HEK293 (cell line): ENCODE measurements around the gene GPSM1.

Source experiments
- CTCF ChIA-PET: fragments of 350-600 bp; formaldehyde crosslinking; extraction: SDS; loops from one replicate; lab custom pipeline; 2021; ENCODE audit warnings: antibody characterized with exemption; lab: Yijun Ruan, JAX
- POLR2A ChIA-PET: fragments of 300-600 bp; formaldehyde crosslinking; extraction: SDS; loops from one replicate; lab custom pipeline; 2020; ENCODE audit warnings: antibody characterized with exemption, inconsistent platforms; lab: Yijun Ruan, JAX
- H3K27ac ChIP-seq: fragments of 200-500 bp; sonication (Bioruptor generic); 2 replicates; pipeline ENCODE4 v1.5.1; 2014; ENCODE audit warnings: low read depth, low read length, control low read depth, inconsistent platforms; ENCODE audit errors: extremely low read depth
- H3K36me3 ChIP-seq, 2 experiments: fragments of 200-500 bp in 1 of 2; sonication (Bioruptor generic) in 1 of 2; 1 replicate in 1 of 2; 2 replicates in 1 of 2; pipeline ENCODE4 v1.5.1; 2014 to 2017; ENCODE audit warnings: inconsistent platforms in 2 of 2, low read length in 2 of 2; ENCODE audit not compliant: control insufficient read depth in 2 of 2, insufficient read depth in 1 of 2
- H3K4me1 ChIP-seq: fragments of 200-500 bp; sonication (Bioruptor generic); 2 replicates; pipeline ENCODE4 v1.5.1; 2014; ENCODE audit warnings: mild to moderate bottlenecking, low read length, inconsistent platforms; ENCODE audit not compliant: control insufficient read depth, insufficient read depth
- H3K4me3 ChIP-seq: 2 replicates; pipeline ENCODE4 v1.5.1; 2011; ENCODE audit warnings: low read depth, mild to moderate bottlenecking, control low read depth, low read length, moderate library complexity
- H3K9me3 ChIP-seq: fragments of 200-500 bp; sonication (Bioruptor generic); 2 replicates; pipeline ENCODE4 v1.5.1; 2014; ENCODE audit warnings: low read depth, low read length, inconsistent platforms; ENCODE audit not compliant: control insufficient read depth, insufficient read depth
- BCL11B ChIP-seq: fragments of 450-650 bp; formaldehyde crosslinking; IDR thresholded peaks from 2 replicates; pipeline ENCODE4 v1.5.1; 2016; ENCODE audit warnings: low read depth, missing biosample characterization, missing genetic modification characterization
- GLIS1 ChIP-seq: fragments of 450-650 bp; formaldehyde crosslinking; IDR thresholded peaks from 2 replicates; pipeline ENCODE4 v1.5.1; 2016; ENCODE audit warnings: missing biosample characterization, missing genetic modification characterization
- HOXA7 ChIP-seq: sonication (generic); formaldehyde crosslinking; IDR thresholded peaks from 2 replicates; pipeline ENCODE4 v1.8.1; 2022; ENCODE audit warnings: missing genetic modification reagents, borderline replicate concordance
- PRDM2 ChIP-seq: fragments of 450-650 bp; formaldehyde crosslinking; IDR thresholded peaks from 2 replicates; pipeline ENCODE4 v1.5.1; 2016; ENCODE audit warnings: missing biosample characterization, missing genetic modification characterization, borderline replicate concordance
- SCRT1 ChIP-seq: fragments of 450-650 bp; formaldehyde crosslinking; IDR thresholded peaks from 2 replicates; pipeline ENCODE4 v1.5.1; 2016; ENCODE audit warnings: missing biosample characterization, missing genetic modification characterization, borderline replicate concordance
- SETDB1 ChIP-seq: IDR thresholded peaks from one replicate; pipeline ENCODE4 v1.6.1; 2017; ENCODE audit warnings: mild to moderate bottlenecking, low read length, moderate library complexity, mixed read lengths; ENCODE audit not compliant: insufficient read length
- SP2 ChIP-seq: fragments of 450-650 bp; formaldehyde crosslinking; IDR thresholded peaks from 2 replicates; pipeline ENCODE4 v1.5.1; 2016; ENCODE audit warnings: missing biosample characterization, missing genetic modification characterization
- ZBTB11 ChIP-seq: fragments of 450-650 bp; formaldehyde crosslinking; conservative IDR thresholded peaks from 2 replicates; pipeline ENCODE4 v1.5.1; 2016; ENCODE audit warnings: low read depth, missing biosample characterization, missing genetic modification characterization
- ZBTB49 ChIP-seq: fragments of 450-650 bp; formaldehyde crosslinking; IDR thresholded peaks from 2 replicates; pipeline ENCODE4 v1.5.1; 2016; ENCODE audit warnings: missing biosample characterization, missing genetic modification characterization, low read depth
- ZNF10 ChIP-seq: fragments of 450-650 bp; formaldehyde crosslinking; IDR thresholded peaks from 2 replicates; pipeline ENCODE4 v1.5.1; 2017; ENCODE audit warnings: missing biosample characterization, missing genetic modification characterization
- ZNF2 ChIP-seq: fragments of 450-650 bp; formaldehyde crosslinking; IDR thresholded peaks from 2 replicates; pipeline ENCODE4 v1.5.1; 2016; ENCODE audit warnings: missing biosample characterization, missing genetic modification characterization
- ZNF211 ChIP-seq: fragments of 450-650 bp; formaldehyde crosslinking; IDR thresholded peaks from 2 replicates; pipeline ENCODE4 v1.5.1; 2016; ENCODE audit warnings: low read depth, missing biosample characterization, missing genetic modification characterization
- ZNF221 ChIP-seq: fragments of 450-650 bp; formaldehyde crosslinking; IDR thresholded peaks from 2 replicates; pipeline ENCODE4 v1.5.1; 2017; ENCODE audit warnings: missing biosample characterization, missing genetic modification characterization, borderline replicate concordance
- ZNF26 ChIP-seq: fragments of 450-650 bp; formaldehyde crosslinking; IDR thresholded peaks from 2 replicates; pipeline ENCODE4 v1.5.1; 2016; ENCODE audit warnings: missing biosample characterization, missing genetic modification characterization
- ZNF404 ChIP-seq: fragments of 450-650 bp; formaldehyde crosslinking; IDR thresholded peaks from 2 replicates; pipeline ENCODE4 v1.5.1; 2017; ENCODE audit warnings: missing biosample characterization, missing genetic modification characterization
- ZNF501 ChIP-seq: fragments of 450-650 bp; formaldehyde crosslinking; IDR thresholded peaks from 2 replicates; pipeline ENCODE4 v1.5.1; 2016; ENCODE audit warnings: missing biosample characterization, missing genetic modification characterization
- ZNF549 ChIP-seq: fragments of 450-650 bp; IDR thresholded peaks from 2 replicates; pipeline ENCODE4 v1.5.1; 2018; ENCODE audit warnings: missing biosample characterization, missing genetic modification characterization, mild to moderate bottlenecking, inconsistent platforms, moderate library complexity
- ZNF623 ChIP-seq: fragments of 450-650 bp; formaldehyde crosslinking; IDR thresholded peaks from 2 replicates; pipeline ENCODE4 v1.5.1; 2016; ENCODE audit warnings: missing biosample characterization, missing genetic modification characterization
- ZNF677 ChIP-seq: fragments of 450-650 bp; IDR thresholded peaks from 2 replicates; pipeline ENCODE4 v1.5.0; 2018; ENCODE audit warnings: missing biosample characterization, mild to moderate bottlenecking, missing genetic modification characterization, moderate library complexity
- ZNF792 ChIP-seq: fragments of 450-650 bp; formaldehyde crosslinking; IDR thresholded peaks from 2 replicates; pipeline ENCODE4 v1.5.1; 2016; ENCODE audit warnings: missing biosample characterization, missing genetic modification characterization
- TF ChIP-seq, protein P1 (sequence below): fragments of 450-650 bp; formaldehyde crosslinking; IDR thresholded peaks from 2 replicates; pipeline ENCODE4; 2016; ENCODE audit warnings: missing biosample characterization, missing genetic modification characterization

GPSM1 gene

GRCh38 chr9:136283291-136284235, 43.8 kb upstream of the GPSM1 start:
- CTCF ChIA-PET = interaction anchor here (0.5 to 3.2 kb wide), 44 partner anchors 9 to 683 kb away, joined by 3 to 16 read pairs (median 4); partner anchors contain the start of genes KCNT1 and QSOX2
- Histone ChIP-seq H3K9me3 (no peaks in the 10 kb centered on the region), H3K4me1 (no peaks in the 10 kb centered on the region), H3K4me3 (no peak overlapping the region), H3K27ac (no peak overlapping the region), H3K36me3 (no peaks in the 10 kb centered on the region)
- POLR2A ChIA-PET = interaction anchor here (1.2 kb wide), 1 partner anchor 16 kb away, joined by 3 read pairs; no protein-coding TSS in a partner anchor
- TF ChIP-seq ZNF26 (tag by site-specific recombination) (no peak), ZNF404 (tag by site-specific recombination) (no peak), SCRT1 (tag by site-specific recombination) (peak; percentile 72), ZNF221 (no peak), PRDM2 (no peak), ZNF677 (tag by site-specific recombination) (no peak), ZNF211 (tag by site-specific recombination) (no peak), ZNF10 (no peak), GLIS1 (tag by site-specific recombination) (peak; percentile 44), SP2 (tag by site-specific recombination) (peak; percentile 13; the same call in 1 of the 2 replicates), ZBTB11 (no peak), ZNF792 (tag by site-specific recombination) (no peak), ZNF549 (no peak), ZNF2 (tag by site-specific recombination) (no peak), BCL11B (tag by site-specific recombination) (no peak), ZNF623 (no peak), ZBTB49 (no peak), HOXA7 (CRISPR knock-in tag) (no peak), SETDB1 (no peak), ZNF501 (no peak)
- TF ChIP-seq, protein P1, sequence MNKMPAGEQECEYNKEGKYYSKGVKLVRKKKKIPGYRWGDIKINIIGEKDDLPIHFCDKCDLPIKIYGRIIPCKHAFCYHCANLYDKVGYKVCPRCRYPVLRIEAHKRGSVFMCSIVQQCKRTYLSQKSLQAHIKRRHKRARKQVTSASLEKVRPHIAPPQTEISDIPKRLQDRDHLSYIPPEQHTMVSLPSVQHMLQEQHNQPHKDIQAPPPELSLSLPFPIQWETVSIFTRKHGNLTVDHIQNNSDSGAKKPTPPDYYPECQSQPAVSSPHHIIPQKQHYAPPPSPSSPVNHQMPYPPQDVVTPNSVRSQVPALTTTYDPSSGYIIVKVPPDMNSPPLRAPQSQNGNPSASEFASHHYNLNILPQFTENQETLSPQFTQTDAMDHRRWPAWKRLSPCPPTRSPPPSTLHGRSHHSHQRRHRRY (tag by site-specific recombination) = no peak
